Skeletal muscle tissue (tissue), 4 donors: ENCODE measurements around the gene VSTM5. TPM values are rescaled to one million over a fixed set of nuclear protein-coding genes. Genes with fewer than 3 reads are reported as not detected.

Experiments used
- H3K27ac ChIP-seq: one replicate; pipeline ENCODE4 v1.7.0; 2013; ENCODE audit warnings: mild to moderate bottlenecking, low read depth, low read length, inconsistent platforms
- H3K27me3 ChIP-seq, 3 donors: one replicate each; pipeline ENCODE4 v1.7.0; 2013; ENCODE audit warnings: low read length in 3 of 3; ENCODE audit not compliant: control insufficient read depth in 3 of 3, insufficient read depth in 3 of 3
- H3K36me3 ChIP-seq, 3 donors: one replicate each; pipeline ENCODE4 v1.7.0; 2013; ENCODE audit warnings: low read length in 3 of 3; ENCODE audit not compliant: control insufficient read depth in 3 of 3, insufficient read depth in 3 of 3
- H3K4me1 ChIP-seq, 3 donors: one replicate each; pipeline ENCODE4 v1.7.0; 2013; ENCODE audit warnings: low read length in 3 of 3, mild to moderate bottlenecking in 3 of 3; ENCODE audit not compliant: control insufficient read depth in 3 of 3, insufficient read depth in 3 of 3
- H3K4me3 ChIP-seq, 3 donors: one replicate each; pipeline ENCODE4 v1.7.0; 2013; ENCODE audit warnings: low read length in 3 of 3
- H3K9ac ChIP-seq, 3 donors: one replicate each; pipeline ENCODE4 v1.7.0; 2013; ENCODE audit warnings: low read length in 3 of 3, mild to moderate bottlenecking in 3 of 3, moderate library complexity in 2 of 3, low read depth in 1 of 3
- H3K9me3 ChIP-seq, 3 donors: one replicate each; pipeline ENCODE4 v1.7.0; 2013; ENCODE audit warnings: low read length in 3 of 3; ENCODE audit not compliant: control insufficient read depth in 3 of 3
- total RNA-seq: library from RNA; depleted of rRNA; stranded (reverse); fragments of >200 nt; gene quantifications from one replicate; pipeline ENCODE4 v1.2.3, GENCODE V29; 2014
- donor health status: Osteomylitis.

VSTM5 gene
- total RNA-seq, 1 donor from 2014 or later: not detected

DNA sequence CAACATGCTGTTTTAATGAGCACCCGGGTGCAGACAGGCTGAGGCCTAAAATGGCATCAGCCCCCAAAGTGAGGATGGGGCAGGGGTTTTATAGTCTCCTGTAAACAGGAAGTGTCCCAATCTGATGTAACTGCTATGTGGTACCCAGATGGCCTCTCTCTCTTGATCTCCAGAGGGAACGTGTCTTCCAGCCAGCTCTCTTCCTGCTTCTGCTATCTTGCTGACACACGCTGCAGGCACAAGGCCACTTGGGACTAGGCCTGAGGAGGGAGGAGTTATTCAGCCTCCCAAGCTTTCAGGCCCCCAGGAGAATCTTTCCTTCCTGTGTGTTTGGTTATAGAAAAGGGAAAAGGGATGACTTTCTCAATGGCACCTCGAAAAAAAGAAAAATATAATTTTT lies 11.4 kb upstream of the VSTM5 start:
- Histone ChIP-seq H3K4me3 (no peak overlapping the region), H3K36me3 (no peaks in the 10 kb centered on the region), H3K9me3 (no peaks in the 10 kb centered on the region), H3K9ac (no peak overlapping the region), H3K4me1 (no peaks in the 10 kb centered on the region), H3K27ac (no peak overlapping the region), H3K27me3 (no peaks in the 10 kb centered on the region)

DNA sequence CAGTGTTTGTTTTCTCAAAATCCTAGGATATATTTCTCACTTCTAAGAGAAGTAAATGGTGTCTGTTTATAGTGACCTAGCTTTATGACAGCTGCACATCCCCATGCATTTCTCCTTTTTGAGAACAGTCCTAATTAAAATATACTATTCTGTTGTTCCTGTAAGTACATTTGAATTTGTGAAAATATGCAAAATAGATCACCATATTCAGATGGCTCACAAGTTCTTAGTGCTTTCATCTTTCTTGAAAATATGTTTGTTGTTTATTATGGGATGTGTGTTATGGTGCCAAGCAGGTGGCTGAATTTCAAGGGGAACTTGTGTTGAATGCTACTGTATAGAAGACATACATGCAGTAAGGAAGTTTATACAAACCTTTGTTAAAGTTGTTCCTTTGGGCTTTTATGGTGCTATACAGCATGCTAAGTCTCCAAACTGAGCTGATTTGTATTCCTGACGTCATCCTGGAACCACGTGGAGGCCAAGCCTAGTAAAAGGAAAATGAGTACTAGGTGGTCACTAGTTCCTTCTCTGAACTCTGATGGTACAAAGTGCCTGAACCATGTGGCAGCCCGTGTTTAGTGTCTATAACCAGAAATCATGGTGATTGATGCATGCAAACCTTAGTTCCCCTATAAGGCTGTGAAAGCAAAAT lies 7.8 kb upstream of the VSTM5 start:
- Histone ChIP-seq H3K4me1 (no peaks in the 10 kb centered on the region), H3K9me3 (no peaks in the 10 kb centered on the region), H3K36me3 (no peaks in the 10 kb centered on the region), H3K4me3 (no peak overlapping the region), H3K9ac (no peak overlapping the region), H3K27me3 (no peaks in the 10 kb centered on the region), H3K27ac (no peak overlapping the region)

DNA sequence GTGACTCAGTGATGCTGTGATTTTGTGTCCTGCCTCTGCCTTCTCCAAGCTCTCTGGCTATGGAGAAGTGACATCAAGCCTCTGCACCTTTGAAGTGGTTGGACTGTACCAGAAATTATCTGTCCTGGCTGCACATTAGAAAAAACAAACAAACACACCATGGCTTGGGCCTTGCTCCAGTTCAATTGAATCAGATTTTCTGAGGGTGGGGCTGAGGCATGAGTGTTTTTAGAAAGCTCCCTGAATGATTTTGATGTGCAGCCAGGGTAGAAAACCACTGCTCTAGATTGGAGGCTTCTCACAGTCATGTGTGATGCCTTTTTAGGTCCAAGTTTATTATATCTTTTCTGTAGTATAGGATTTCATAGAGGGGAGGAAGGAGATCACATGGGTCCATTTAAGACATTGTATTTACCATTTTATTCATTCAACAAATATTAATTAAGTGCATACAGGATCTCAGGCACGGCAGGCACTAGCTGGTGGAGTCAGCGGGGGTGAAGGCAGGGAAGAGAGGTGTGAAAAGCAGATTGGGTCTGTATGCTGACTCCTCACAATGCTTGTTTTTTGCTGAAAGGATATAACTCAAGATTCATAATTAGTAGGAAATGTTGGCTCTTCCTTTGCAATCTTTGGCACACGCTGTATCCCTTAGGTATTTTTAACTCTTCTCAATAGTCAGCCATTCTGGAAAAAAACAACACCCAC lies 7.1 kb upstream of the VSTM5 start:
- no peak overlapping the region for H3K27ac ChIP-seq
- no peaks in the 10 kb centered on the region for H3K27me3 ChIP-seq
- no peak overlapping the region for H3K9ac ChIP-seq
- no peak overlapping the region for H3K4me3 ChIP-seq
- no peaks in the 10 kb centered on the region for H3K36me3 ChIP-seq
- H3K9me3 ChIP-seq: no peaks in the 10 kb centered on the region
- H3K4me1 ChIP-seq: no peaks in the 10 kb centered on the region

DNA sequence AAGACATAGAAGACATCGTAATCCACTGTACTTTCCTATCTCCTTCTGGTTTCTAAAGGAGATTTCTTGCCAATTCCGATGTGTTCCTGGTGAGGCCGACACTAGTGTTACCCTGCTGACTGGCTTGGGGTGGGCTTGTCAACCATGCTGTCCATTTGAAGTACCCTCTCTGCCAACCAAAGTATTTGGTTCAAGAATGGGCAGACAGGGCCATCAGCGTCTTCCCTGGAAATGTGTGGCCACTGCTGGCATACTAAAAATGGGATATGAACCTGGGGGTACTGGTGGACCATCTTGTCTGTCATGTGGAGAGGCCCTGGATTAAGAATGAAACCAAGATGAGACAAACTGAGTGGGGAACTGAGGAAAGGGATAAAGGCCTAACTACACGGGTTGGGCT lies 1.8 kb upstream of the VSTM5 start:
- Histone ChIP-seq H3K9me3 (no peaks in the 10 kb centered on the region), H3K36me3 (no peaks in the 10 kb centered on the region), H3K27ac (no peak overlapping the region), H3K4me3 (no peak overlapping the region), H3K9ac (no peak overlapping the region), H3K4me1 (peaks cover 0 to 4% (median 0%) of the 10 kb centered on the region in 3 donors), H3K27me3 (peaks cover 0 to 3% (median 0%) of the 10 kb centered on the region in 3 donors)

DNA sequence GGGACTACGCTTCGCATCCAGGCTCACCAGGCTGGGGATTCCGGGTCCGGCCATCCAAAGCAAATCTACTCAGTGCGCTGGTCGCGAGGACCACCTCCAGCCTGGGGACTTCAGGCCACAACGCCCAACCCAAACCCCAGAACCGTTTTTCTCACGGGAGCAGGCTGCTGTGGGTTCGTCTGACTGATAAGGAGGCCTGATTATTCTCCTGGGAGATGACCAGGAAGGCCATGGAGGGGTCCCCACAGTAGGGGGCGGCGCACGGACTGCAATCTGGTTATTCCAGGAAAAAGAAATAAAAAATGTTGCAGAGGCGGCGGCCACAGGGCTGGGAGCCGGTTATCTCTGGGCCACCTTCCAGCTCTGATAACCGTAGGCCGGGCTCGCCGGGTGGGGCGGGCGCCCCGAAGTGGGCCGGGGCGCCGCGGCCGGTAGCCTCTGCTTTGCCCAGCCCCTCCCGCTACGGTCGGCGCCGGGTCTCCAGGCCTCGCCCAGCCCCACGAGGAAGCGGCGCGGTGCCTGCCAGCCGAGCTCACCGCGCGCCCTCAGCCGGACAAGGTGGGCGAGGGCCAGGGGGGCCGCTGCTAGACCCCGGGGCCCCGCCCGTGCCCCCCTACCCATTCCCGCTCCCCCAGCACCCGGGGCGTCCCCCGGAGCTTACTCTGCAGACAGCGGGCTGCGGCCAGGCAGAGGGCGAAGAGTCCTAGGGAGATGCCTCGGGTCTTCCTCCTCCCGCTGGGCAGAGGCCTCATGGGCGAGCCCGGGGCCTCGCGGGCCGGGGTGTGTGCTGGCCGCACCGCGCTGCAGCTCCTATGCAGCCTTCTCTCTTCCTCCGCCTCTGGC lies 446 bp downstream of the VSTM5 start:
- Histone ChIP-seq H3K36me3 (no peaks in the 10 kb centered on the region), H3K27ac (no peak overlapping the region), H3K4me3 (peak overlapping the region; percentile 48 to 63 (median 51)), H3K27me3 (peaks cover 0 to 3% (median 0%) of the 10 kb centered on the region in 3 donors), H3K9ac (peak overlapping the region; percentile 43 to 59 (median 54)), H3K4me1 (peaks cover 0 to 4% (median 0%) of the 10 kb centered on the region in 3 donors), H3K9me3 (no peaks in the 10 kb centered on the region)

DNA sequence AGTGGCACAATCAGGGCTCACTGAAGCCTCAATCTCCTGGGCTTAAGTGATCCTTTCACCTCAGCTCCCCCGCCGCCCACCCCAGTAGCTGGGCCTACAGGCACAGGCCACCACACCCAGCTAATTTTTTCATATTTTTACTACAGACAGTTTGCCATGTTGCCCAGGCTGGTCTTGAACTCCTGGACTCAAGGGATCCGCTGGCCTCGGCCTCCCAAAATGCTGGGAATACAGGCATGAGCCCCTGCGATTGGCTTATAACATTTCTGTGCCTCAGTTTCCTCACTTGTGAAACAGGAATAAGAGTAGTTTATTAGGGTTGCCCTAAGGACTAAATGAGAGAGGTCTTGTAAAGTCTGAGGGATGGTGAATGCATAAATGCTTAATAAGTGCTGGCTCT lies 1.2 kb downstream of the VSTM5 start:
- H3K36me3 ChIP-seq: no peaks in the 10 kb centered on the region

DNA sequence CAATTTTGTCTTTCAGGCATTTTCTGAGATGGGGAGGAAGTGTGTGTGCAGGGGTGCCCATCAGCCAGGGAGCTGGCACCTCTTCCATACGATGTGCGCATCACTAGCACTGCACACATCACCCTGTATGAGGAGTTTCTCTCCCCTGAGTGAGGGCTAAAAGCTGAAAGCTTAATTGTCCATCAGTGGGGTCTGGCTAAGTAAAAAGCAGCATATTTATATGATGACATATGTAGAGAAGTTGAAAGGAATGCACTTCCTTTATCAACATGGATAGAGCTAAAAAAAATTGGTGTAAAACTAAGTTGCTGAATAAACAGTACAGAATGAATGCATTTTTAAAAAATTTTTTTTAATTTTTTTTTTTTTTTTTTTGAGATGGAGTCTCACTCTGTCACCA lies 4.0 kb downstream of the VSTM5 start:
- Histone ChIP-seq H3K36me3 (no peaks in the 10 kb centered on the region), H3K27me3 (peaks cover 0 to 3% (median 0%) of the 10 kb centered on the region in 3 donors), H3K27ac (no peak overlapping the region), H3K9me3 (no peaks in the 10 kb centered on the region), H3K4me1 (peaks cover 0 to 4% (median 0%) of the 10 kb centered on the region in 3 donors), H3K9ac (no peak overlapping the region), H3K4me3 (no peak overlapping the region)

More for the DNA sequence above, 1.2 kb downstream of the VSTM5 start:
- peaks cover 0 to 3% (median 0%) of the 10 kb centered on the region in 3 donors for H3K27me3 ChIP-seq
- peak overlapping the region in 2 of 3 donors; percentile 48 to 63 for H3K4me3 ChIP-seq
- H3K9ac ChIP-seq: peak overlapping the region in 1 of 3 donors; percentile 16
- H3K9me3 ChIP-seq: no peaks in the 10 kb centered on the region
- H3K27ac ChIP-seq: no peak overlapping the region
- peaks cover 0 to 4% (median 0%) of the 10 kb centered on the region in 3 donors for H3K4me1 ChIP-seq

DNA sequence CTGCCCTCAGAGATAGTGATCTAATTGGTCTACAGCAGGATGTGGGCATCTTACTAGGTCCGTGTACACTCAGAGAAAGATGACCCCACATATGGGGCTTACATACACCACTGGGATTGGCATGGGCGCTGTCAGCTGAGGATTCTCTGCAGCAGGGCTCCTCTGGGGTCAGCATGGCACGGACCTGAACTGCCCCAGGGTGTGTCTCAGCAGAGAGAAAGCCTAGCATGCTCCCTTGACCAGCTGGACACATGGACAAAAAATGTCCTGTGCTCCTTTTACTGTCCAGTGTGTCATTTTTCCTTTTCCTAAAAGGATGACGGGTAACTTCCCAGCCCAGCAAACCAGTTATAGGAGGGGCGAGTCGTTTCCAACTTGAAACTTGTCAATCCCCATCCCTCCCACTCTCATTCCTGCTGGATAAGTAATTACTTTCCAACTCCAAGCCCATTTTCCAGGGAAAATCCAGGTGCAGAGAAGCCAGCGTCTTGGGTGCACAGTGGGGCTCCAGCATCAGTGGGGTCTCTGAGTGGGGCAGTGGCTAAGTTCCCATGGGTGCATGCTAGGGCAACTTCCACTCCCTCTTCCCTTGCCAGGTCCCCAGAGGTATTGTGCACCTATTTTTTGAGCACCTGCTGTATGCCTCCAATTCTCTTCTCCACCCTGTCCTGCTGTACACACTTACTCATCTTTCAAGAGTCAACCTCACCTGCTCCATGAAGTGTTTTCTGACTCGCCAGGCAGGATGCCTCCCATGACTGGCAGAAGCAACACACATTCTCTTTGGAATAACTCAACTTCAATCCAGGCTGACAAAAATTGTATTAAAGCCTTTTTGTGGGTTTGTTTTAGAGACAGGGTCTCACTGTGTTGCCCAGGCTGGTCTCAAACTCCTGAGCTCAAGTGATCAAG lies 5.0 kb downstream of the VSTM5 start:
- no peak overlapping the region for H3K27ac ChIP-seq
- H3K27me3 ChIP-seq: peaks cover 0 to 3% (median 0%) of the 10 kb centered on the region in 3 donors
- no peaks in the 10 kb centered on the region for H3K9me3 ChIP-seq
- H3K9ac ChIP-seq: no peak overlapping the region
- no peak overlapping the region for H3K4me3 ChIP-seq
- no peaks in the 10 kb centered on the region for H3K36me3 ChIP-seq
- H3K4me1 ChIP-seq: peaks cover 0 to 2% (median 0%) of the 10 kb centered on the region in 3 donors

DNA sequence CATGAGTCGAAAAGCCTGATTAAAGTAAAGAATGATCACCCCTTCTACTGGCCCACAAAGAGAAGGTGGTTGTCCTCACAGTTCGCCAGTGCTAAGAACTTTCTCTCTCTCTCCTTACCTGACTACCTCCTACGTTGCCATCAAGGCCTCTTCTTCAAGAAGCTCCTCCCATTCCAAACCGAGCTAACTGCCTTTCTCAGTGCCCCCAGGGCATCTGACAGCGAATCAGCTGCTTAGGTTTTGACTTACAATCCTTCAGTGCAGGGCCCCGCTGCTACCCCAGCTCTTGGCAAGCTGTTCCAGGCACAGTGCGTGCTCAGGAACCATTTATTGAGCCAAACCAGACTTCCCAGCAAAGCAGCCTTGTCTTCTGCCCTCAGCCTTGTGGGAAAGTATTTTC lies 5.8 kb downstream of the VSTM5 start:
- Histone ChIP-seq H3K27me3 (peaks cover 0 to 3% (median 0%) of the 10 kb centered on the region in 3 donors), H3K36me3 (no peaks in the 10 kb centered on the region), H3K9me3 (no peaks in the 10 kb centered on the region), H3K9ac (no peak overlapping the region), H3K4me3 (no peak overlapping the region), H3K27ac (no peak overlapping the region), H3K4me1 (no peaks in the 10 kb centered on the region)
